H1 (cell line): ENCODE results near the gene CCDC7. TPM values are rescaled to one million over a fixed set of nuclear protein-coding genes. Genes with fewer than 3 reads are reported as not detected.

ENCODE experiments used
- CTCF ChIA-PET: fragments of 300-600 bp; sonication (Branson Sonifier 250); formaldehyde crosslinking; loops from one replicate; lab custom pipeline; 2021; ENCODE audit not compliant: partially characterized antibody; lab: Charles Lee
- POLR2A ChIA-PET: fragments of 300-600 bp; sonication (Branson Sonifier 250); formaldehyde crosslinking; loops from one replicate; lab custom pipeline; 2021; ENCODE audit warnings: inconsistent platforms; ENCODE audit not compliant: partially characterized antibody; lab: Charles Lee
- DNase-seq, 2 experiments: peaks; one replicate each; pipeline versions ENCODE4 v3.0.0 to v3.0.0-alpha.2; 2010 to 2022; ENCODE audit warnings: low spot score in 2 of 2, low read depth in 1 of 2, mixed read lengths in 1 of 2
- FAIRE-seq: peaks from 2 replicates; lab custom pipeline; 2011; peaks lifted over from hg19 to GRCh38; lab: Jason Lieb, UNC
- H2AFZ ChIP-seq: 2 replicates; pipeline ENCODE4 v1.8.1; 2012; ENCODE audit warnings: low read length, inconsistent platforms
- H2AK5ac ChIP-seq: 2 replicates; pipeline ENCODE4 v1.6.1; 2013; ENCODE audit warnings: low read depth, low read length
- H2BK120ac ChIP-seq: replicated peaks from 2 replicates; pipeline ENCODE3; 2013; ENCODE audit warnings: low read depth, low read length, inconsistent platforms
- H2BK12ac ChIP-seq: 2 replicates; pipeline ENCODE4 v1.6.1; 2013; ENCODE audit warnings: low read depth, low read length
- H2BK15ac ChIP-seq: 2 replicates; pipeline ENCODE4 v1.6.1; 2013; ENCODE audit warnings: low read length
- H2BK20ac ChIP-seq: 2 replicates; pipeline ENCODE4 v1.6.1; 2013; ENCODE audit warnings: low read length
- H2BK5ac ChIP-seq: 2 replicates; pipeline ENCODE4 v1.6.1; 2013; ENCODE audit warnings: low read depth, low read length
- H3K14ac ChIP-seq: 2 replicates; pipeline ENCODE4 v1.6.1; 2013; ENCODE audit warnings: inconsistent platforms; ENCODE audit not compliant: insufficient read length
- H3K18ac ChIP-seq: 2 replicates; pipeline ENCODE4 v1.6.1; 2013; ENCODE audit warnings: low read length; ENCODE audit errors: extremely low read depth
- H3K23ac ChIP-seq: 2 replicates; pipeline ENCODE4 v1.6.1; 2013; ENCODE audit warnings: inconsistent platforms; ENCODE audit not compliant: insufficient read length
- H3K23me2 ChIP-seq: 2 replicates; pipeline ENCODE4 v1.6.1; 2013; ENCODE audit warnings: low read depth, low read length
- H3K27ac ChIP-seq: 2 replicates; pipeline ENCODE4 v1.6.1; 2011; ENCODE audit warnings: low read depth, low read length, inconsistent platforms
- H3K27me3 ChIP-seq, 4 experiments: replicated peaks in 1 of 4; 1 replicate in 1 of 4; 2 replicates in 3 of 4; pipeline versions ENCODE4 v1.6.1 to v1.8.1; 2011 to 2013; ENCODE audit warnings: low read length in 3 of 4, mild to moderate bottlenecking in 3 of 4, inconsistent platforms in 2 of 4, mixed read lengths in 2 of 4, moderate library complexity in 1 of 4; ENCODE audit not compliant: control insufficient read depth in 3 of 4, insufficient read depth in 3 of 4; ENCODE audit errors: extremely low read depth in 1 of 4
- H3K36me3 ChIP-seq, 4 experiments: 2 replicates each; pipeline versions ENCODE4 v1.6.1 to v1.8.1; 2011 to 2013; ENCODE audit warnings: mild to moderate bottlenecking in 4 of 4, low read length in 3 of 4, moderate library complexity in 2 of 4, control low read depth in 1 of 4, inconsistent platforms in 1 of 4; ENCODE audit not compliant: insufficient read depth in 4 of 4, control insufficient read depth in 2 of 4
- H3K4ac ChIP-seq: replicated peaks from 2 replicates; pipeline ENCODE3; 2013; ENCODE audit warnings: low read length, low read depth, mixed read lengths, inconsistent platforms; ENCODE audit not compliant: insufficient read length
- H3K4me1 ChIP-seq, 4 experiments: replicated peaks in 1 of 4; 1 replicate in 1 of 4; 2 replicates in 3 of 4; pipeline versions ENCODE4 v1.6.1 to v1.8.1; 2011 to 2013; ENCODE audit warnings: low read length in 3 of 4, inconsistent platforms in 2 of 4, mixed read lengths in 1 of 4; ENCODE audit not compliant: insufficient read depth in 4 of 4, control insufficient read depth in 3 of 4
- H3K4me2 ChIP-seq, 2 experiments: 2 replicates each; pipeline versions ENCODE4 v1.6.1 to v1.8.1; 2011 to 2013; ENCODE audit warnings: low read depth in 2 of 2, low read length in 2 of 2, control low read depth in 1 of 2, inconsistent platforms in 1 of 2, mild to moderate bottlenecking in 1 of 2; ENCODE audit not compliant: insufficient read depth in 1 of 2
- H3K4me3 ChIP-seq, 4 experiments: fragments of 200-600, 300-600 bp in 1 of 4; sonication (generic), shearing (Covaris generic), sonication (Bioruptor Twin) in 1 of 4; 2 replicates each; pipeline versions ENCODE4 v1.5.1 to v1.8.1; 2011 to 2016; ENCODE audit warnings: low read length in 4 of 4, low read depth in 3 of 4, control low read depth in 2 of 4, inconsistent platforms in 2 of 4, mild to moderate bottlenecking in 2 of 4, mixed read lengths in 1 of 4, moderate library complexity in 1 of 4; ENCODE audit not compliant: insufficient read depth in 2 of 4; ENCODE audit errors: extremely low read depth in 1 of 4
- H3K56ac ChIP-seq: replicated peaks from 2 replicates; pipeline ENCODE3; 2013; ENCODE audit warnings: low read depth, mild to moderate bottlenecking, mixed read lengths, low read length, inconsistent platforms; ENCODE audit not compliant: insufficient read length
- H3K79me1 ChIP-seq: 2 replicates; pipeline ENCODE4 v1.6.1; 2013; ENCODE audit warnings: low read depth, low read length, control low read depth
- H3K79me2 ChIP-seq, 2 experiments: 2 replicates each; pipeline versions ENCODE4 v1.6.1 to v1.8.1; 2012 to 2013; ENCODE audit warnings: low read length in 2 of 2, mild to moderate bottlenecking in 2 of 2, inconsistent platforms in 1 of 2; ENCODE audit not compliant: insufficient read depth in 2 of 2, control insufficient read depth in 1 of 2
- H3K9ac ChIP-seq, 4 experiments: replicated peaks in 1 of 4; 1 replicate in 1 of 4; 2 replicates in 3 of 4; pipeline versions ENCODE4 v1.6.1 to v1.8.1; 2011 to 2013; ENCODE audit warnings: low read depth in 3 of 4, low read length in 3 of 4, control low read depth in 2 of 4, mild to moderate bottlenecking in 2 of 4, moderate library complexity in 2 of 4, inconsistent platforms in 1 of 4; ENCODE audit errors: extremely low read depth in 1 of 4
- H3K9me3 ChIP-seq, 2 experiments: 2 replicates each; pipeline versions ENCODE4 v1.6.1 to v1.8.1; 2012 to 2013; ENCODE audit warnings: mild to moderate bottlenecking in 2 of 2, moderate library complexity in 2 of 2, control low read depth in 1 of 2, inconsistent platforms in 1 of 2, low read depth in 1 of 2, low read length in 1 of 2, mixed read lengths in 1 of 2; ENCODE audit not compliant: insufficient read depth in 2 of 2
- H4K20me1 ChIP-seq, 2 experiments: replicated peaks in 1 of 2; 2 replicates each; pipeline versions ENCODE3 to v1.8.1; 2011 to 2013; ENCODE audit warnings: inconsistent platforms in 2 of 2, low read length in 2 of 2, mild to moderate bottlenecking in 1 of 2; ENCODE audit not compliant: insufficient read depth in 2 of 2, control insufficient read depth in 1 of 2
- H4K5ac ChIP-seq: 2 replicates; pipeline ENCODE4 v1.6.1; 2013; ENCODE audit warnings: low read length, low read depth, mixed read lengths, inconsistent platforms; ENCODE audit not compliant: insufficient read length
- H4K8ac ChIP-seq: 2 replicates; pipeline ENCODE4 v1.8.0; 2013; ENCODE audit warnings: mild to moderate bottlenecking, moderate library complexity, low read length, inconsistent platforms; ENCODE audit not compliant: insufficient read depth; ENCODE audit errors: extremely low read depth
- H4K91ac ChIP-seq: replicated peaks from 2 replicates; pipeline ENCODE3; 2013; ENCODE audit warnings: low read length, mixed read lengths, inconsistent platforms; ENCODE audit not compliant: insufficient read length
- BACH1 ChIP-seq: IDR thresholded peaks from 2 replicates; pipeline ENCODE4 v1.6.1; 2012; ENCODE audit warnings: low read length, improper control_type of control experiment
- CHD2 ChIP-seq: IDR thresholded peaks from 2 replicates; pipeline ENCODE4 v1.6.1; 2012; ENCODE audit warnings: low read length, improper control_type of control experiment
- CREB1 ChIP-seq: IDR thresholded peaks from 2 replicates; pipeline ENCODE4 v1.6.1; 2012; ENCODE audit warnings: inconsistent platforms
- CTBP2 ChIP-seq: IDR thresholded peaks from 2 replicates; pipeline ENCODE4 v1.7.0; 2011; ENCODE audit warnings: borderline replicate concordance, mild to moderate bottlenecking, moderate library complexity, mixed read lengths, low read length; ENCODE audit not compliant: insufficient read depth, insufficient read length
- EZH2 ChIP-seq: fragments of 200-600 bp; sonication (generic); IDR thresholded peaks from 2 replicates; pipeline ENCODE4 v1.7.1; 2012; ENCODE audit warnings: low read depth, mild to moderate bottlenecking, moderate library complexity, low read length, inconsistent platforms; ENCODE audit not compliant: severe bottlenecking
- KDM5A ChIP-seq: fragments of 200-600 bp; IDR thresholded peaks from 2 replicates; pipeline ENCODE4 v1.7.1; 2012; ENCODE audit warnings: mild to moderate bottlenecking, low read length, inconsistent platforms, mixed read lengths
- MAFK ChIP-seq: IDR thresholded peaks from 2 replicates; pipeline ENCODE4 v1.6.1; 2012; ENCODE audit warnings: low read depth, mild to moderate bottlenecking, improper control_type of control experiment, low read length
- SIX5 ChIP-seq: IDR thresholded peaks from 2 replicates; pipeline ENCODE4 v1.6.1; 2011; ENCODE audit warnings: mild to moderate bottlenecking, low read depth, low read length
- SP2 ChIP-seq: IDR thresholded peaks from 2 replicates; pipeline ENCODE4 v1.6.1; 2012; ENCODE audit warnings: mild to moderate bottlenecking, low read length, inconsistent platforms
- TBP ChIP-seq: IDR thresholded peaks from 2 replicates; pipeline ENCODE4 v1.6.1; 2011; ENCODE audit warnings: low read depth, low read length, improper control_type of control experiment
- WGBS, 2 experiments: shearing (Covaris generic) in 1 of 2; methylation state at CpG; one replicate each; pipeline versions ENCODE4 v1.1.6 to v1.1.7; 2013 to 2015; ENCODE audit warnings: low lambda C conversion rate in 2 of 2, mixed read lengths in 2 of 2, inconsistent platforms in 1 of 2, low coverage in 1 of 2, missing lambda C conversion rate in 1 of 2; ENCODE audit not compliant: insufficient replicate concordance in 2 of 2, insufficient coverage in 1 of 2, insufficient read length in 1 of 2; ENCODE audit errors: extremely low coverage in 1 of 2, missing lambda C conversion rate in 1 of 2; 5-methylcytosine and 5-hydroxymethylcytosine counted together
- polyA plus RNA-seq, 7 experiments: library from polyadenylated mRNA; depleted of rRNA in 3 of 7; stranded (reverse) in 5 of 7; unstranded in 2 of 7; fragments of >200 nt in 5 of 7; fragments of 200-250 nt in 2 of 7; gene quantifications; 1 replicate in 5 of 7; 2 replicates in 1 of 7; 4 replicates in 1 of 7; pipeline versions ENCODE4 v1.2.1 to v1.2.3, GENCODE V29; 2011 to 2013; ENCODE audit warnings: missing spikeins in 2 of 7, mixed read lengths in 2 of 7
- total RNA-seq: library from RNA; stranded (reverse); fragmentation: NEBNext Ultra II Directional; extraction: Animal tissue kit (Norgen Biotek cat#: 25700); gene quantifications from 2 replicates; pipeline ENCODE4 v1.2.1, GENCODE V29; 2021

CCDC7 gene
- total and polyA plus RNA-seq, 2 of the 8 experiments (the other 6 are each of a cell fraction or from before 2014, with no cell fraction given): 0.18 to 0.74 TPM

DNA sequence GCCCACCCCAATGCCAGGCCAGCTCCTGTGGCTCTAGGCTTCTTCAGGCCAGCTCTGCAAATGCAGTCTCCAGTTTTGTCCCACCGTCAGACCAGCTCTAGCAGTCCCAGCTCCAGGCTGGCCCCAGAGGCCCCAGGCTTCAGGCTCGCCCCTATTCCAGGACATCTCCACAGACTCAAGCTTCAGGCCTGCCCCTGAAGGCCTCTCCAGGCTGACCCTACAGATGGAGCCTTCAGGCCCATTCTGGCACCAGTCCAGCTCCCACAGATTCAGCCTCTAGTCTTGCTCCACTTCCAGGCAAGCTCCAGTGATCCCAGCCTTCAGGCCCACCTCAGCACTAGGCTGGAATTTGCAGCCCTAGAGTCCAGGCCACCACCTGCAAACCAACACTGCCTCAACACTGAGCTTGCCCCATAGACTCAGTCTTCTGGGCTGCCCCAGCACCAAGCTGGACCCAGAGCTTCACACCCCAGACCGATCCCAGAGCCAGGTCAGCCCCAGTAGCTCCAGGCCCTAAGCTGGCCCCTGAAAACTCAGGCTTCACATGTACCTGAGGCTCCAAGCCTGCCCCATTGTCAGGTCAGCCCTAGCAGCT, 341.8 kb downstream of the CCDC7 start:
- Histone ChIP-seq H4K8ac (0 out of 2 replicates have a peak overlapping the region, but pooled peaks have one; percentile 15), H3K9ac (no peak overlapping the region), H3K14ac (no peak overlapping the region), H3K18ac (no peak overlapping the region), H2BK15ac (no peak overlapping the region), H3K9me3 (peaks cover 0 to 7% of the 10 kb centered on the region in 2 experiments; a peak in 2 of 4 replicates), H3K4me3 (no peak overlapping the region), H3K23ac (no peak overlapping the region), H2BK120ac (no peak overlapping the region), H3K4me1 (no peaks in the 10 kb centered on the region), H3K79me2 (no peaks in the 10 kb centered on the region), H4K5ac (no peak overlapping the region), H2AK5ac (no peak overlapping the region), H3K27ac (no peak overlapping the region), H3K36me3 (no peaks in the 10 kb centered on the region), H3K23me2 (no peaks in the 10 kb centered on the region), H2BK5ac (no peak overlapping the region), H2BK20ac (no peak overlapping the region), H3K56ac (no peak overlapping the region), H3K4ac (no peak overlapping the region), H2AFZ (no peak overlapping the region), H3K27me3 (no peaks in the 10 kb centered on the region), H4K91ac (no peak overlapping the region), H3K79me1 (no peaks in the 10 kb centered on the region), H3K4me2 (no peak overlapping the region), H2BK12ac (no peak overlapping the region), H4K20me1 (no peaks in the 10 kb centered on the region)
- ChIA-PET POLR2A (no interaction called here), CTCF (interaction anchor here (0.6 to 1.7 kb wide), 2 partner anchors 174 to 222 kb away, joined by 3 to 8 read pairs; no protein-coding TSS in a partner anchor)
- FAIRE-seq: no peak
- DNase-seq: no peak
- WGBS, 2 experiments: 93% methylated on average over 3 of the region's 3 CpGs; no CpG with 5 or more reads in 1 of the 2 experiments
- TF ChIP-seq CREB1: no peak
- TF ChIP-seq KDM5A: no peak
- TF ChIP-seq SIX5: no peak
- no peak for TF ChIP-seq CHD2
- TF ChIP-seq MAFK: no peak
- TF ChIP-seq SP2: no peak
- TF ChIP-seq BACH1: no peak
- TF ChIP-seq TBP: no peak
- no peak for TF ChIP-seq CTBP2
- no peak for TF ChIP-seq EZH2
